Measurements from ENCODE around the gene DIPK1A.

DNA sequence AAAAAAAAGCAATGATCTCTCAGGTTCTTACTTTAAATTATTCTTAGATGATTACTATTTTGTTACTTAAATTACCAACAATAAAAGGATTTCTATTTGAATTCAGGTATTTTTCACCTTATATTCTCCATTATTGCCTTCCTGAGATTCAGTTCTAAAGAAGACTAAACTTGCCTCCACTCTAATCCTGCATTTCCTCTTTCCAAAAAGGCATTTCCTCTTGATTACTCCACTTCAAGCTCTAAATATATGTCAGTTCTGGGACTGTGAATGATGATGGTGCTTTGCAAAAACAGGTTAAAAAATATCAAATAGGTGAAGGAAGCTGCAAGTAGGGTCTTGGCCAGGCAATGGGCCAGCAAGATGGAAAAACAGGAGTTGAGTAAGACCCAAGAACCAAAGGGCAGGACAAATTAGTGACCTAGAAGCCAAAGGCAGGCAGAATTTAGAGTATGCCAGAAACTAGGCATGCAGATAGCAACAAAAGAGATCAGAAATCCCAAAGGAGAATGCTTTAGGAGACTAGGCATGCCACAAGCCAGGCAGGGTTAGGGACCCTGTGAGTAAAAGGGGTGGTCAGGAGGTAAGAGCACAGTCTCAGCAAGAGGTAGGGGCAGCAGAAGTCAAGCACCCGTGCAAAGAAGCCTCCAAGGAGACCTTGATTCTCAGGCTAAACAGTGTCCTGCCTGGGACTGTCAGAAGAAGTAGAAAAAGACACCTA is 11.3 kb upstream of the DIPK1A start:
- TF ChIP-seq, protein P1, sequence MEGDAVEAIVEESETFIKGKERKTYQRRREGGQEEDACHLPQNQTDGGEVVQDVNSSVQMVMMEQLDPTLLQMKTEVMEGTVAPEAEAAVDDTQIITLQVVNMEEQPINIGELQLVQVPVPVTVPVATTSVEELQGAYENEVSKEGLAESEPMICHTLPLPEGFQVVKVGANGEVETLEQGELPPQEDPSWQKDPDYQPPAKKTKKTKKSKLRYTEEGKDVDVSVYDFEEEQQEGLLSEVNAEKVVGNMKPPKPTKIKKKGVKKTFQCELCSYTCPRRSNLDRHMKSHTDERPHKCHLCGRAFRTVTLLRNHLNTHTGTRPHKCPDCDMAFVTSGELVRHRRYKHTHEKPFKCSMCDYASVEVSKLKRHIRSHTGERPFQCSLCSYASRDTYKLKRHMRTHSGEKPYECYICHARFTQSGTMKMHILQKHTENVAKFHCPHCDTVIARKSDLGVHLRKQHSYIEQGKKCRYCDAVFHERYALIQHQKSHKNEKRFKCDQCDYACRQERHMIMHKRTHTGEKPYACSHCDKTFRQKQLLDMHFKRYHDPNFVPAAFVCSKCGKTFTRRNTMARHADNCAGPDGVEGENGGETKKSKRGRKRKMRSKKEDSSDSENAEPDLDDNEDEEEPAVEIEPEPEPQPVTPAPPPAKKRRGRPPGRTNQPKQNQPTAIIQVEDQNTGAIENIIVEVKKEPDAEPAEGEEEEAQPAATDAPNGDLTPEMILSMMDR (IDR thresholded peaks at IDR 0.05), result no peak
- no peak for TF ChIP-seq ZFX (IDR thresholded peaks at IDR 0.05; ENCODE audit: borderline replicate concordance)
